Mammary epithelial cell (primary cell): ENCODE data around the gene OR52D1.

Experiments
- CTCF ChIP-seq, 2 donors: IDR thresholded peaks in 1 of 2; conservative IDR thresholded peaks in 1 of 2; 2 replicates each; pipeline ENCODE4 v1.5.1; 2011 to 2012; ENCODE audit warnings: inconsistent platforms in 2 of 2, low read length in 2 of 2, mild to moderate bottlenecking in 2 of 2, control low read depth in 1 of 2, low read depth in 1 of 2; ENCODE audit not compliant: insufficient read depth in 1 of 2; ENCODE audit errors: extremely low read depth in 1 of 2
- EZH2 ChIP-seq: IDR thresholded peaks from 2 replicates; pipeline ENCODE4 v1.6.1; 2012; ENCODE audit warnings: low read length, inconsistent platforms, borderline replicate concordance

- no peak for TF ChIP-seq CTCF (conservative IDR thresholded peaks at IDR 0.05 in 1 of 2, IDR thresholded peaks at IDR 0.05 in 1 of 2; ENCODE audit: extremely low read depth in 1 of 2, insufficient read depth in 1 of 2, low read depth in 1 of 2, low read length in 2 of 2)
- TF ChIP-seq EZH2 = no peak
Measured at GRCh38 chr11:5531053-5531831, 42.8 kb downstream of the OR52D1 start.
